ENCODE results near the gene MDGA2.

- TF ChIP-seq CTCF (IDR thresholded peaks at IDR 0.05; ENCODE audit: borderline replicate concordance, extremely low read depth, low read length, poor library complexity, severe bottlenecking) (no peak), EZH2 (IDR thresholded peaks at IDR 0.05; ENCODE audit: borderline replicate concordance, low read depth, low read length, severe bottlenecking) (no peak)
Measured at GRCh38 chr14:47009615-47010014, 665.8 kb downstream of the MDGA2 start.
